COLO829 (cell line): ENCODE results near the gene ADAMTS4.
A peak's percentile ranks its signal among the peaks of the same experiment; 100 is the strongest.

Experiments
- DNase-seq: peaks from one replicate; pipeline ENCODE4 v3.0.0; 2012; ENCODE audit warnings: low spot score

ADAMTS4 gene

DNA sequence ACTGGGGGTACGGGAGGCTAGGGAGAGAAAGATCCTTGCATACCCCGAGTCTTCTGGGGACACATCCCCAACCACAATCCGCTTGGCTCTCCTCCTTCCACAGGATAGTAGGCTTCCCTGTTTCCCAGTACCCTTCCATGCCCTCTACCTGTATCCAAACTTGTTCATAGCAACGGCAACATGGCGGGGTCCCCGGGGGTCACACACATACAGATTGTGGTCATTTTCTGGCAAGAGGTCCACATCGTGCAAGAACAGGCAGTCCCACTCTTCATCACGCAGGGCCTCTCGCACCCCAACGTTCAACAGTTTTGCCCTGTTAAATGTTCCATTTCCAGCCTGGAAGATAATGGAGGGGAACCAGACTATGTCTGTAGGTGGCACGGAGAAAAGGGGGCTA is 25.1 kb downstream of the ADAMTS4 start:
- DNase-seq = no peak

DNA sequence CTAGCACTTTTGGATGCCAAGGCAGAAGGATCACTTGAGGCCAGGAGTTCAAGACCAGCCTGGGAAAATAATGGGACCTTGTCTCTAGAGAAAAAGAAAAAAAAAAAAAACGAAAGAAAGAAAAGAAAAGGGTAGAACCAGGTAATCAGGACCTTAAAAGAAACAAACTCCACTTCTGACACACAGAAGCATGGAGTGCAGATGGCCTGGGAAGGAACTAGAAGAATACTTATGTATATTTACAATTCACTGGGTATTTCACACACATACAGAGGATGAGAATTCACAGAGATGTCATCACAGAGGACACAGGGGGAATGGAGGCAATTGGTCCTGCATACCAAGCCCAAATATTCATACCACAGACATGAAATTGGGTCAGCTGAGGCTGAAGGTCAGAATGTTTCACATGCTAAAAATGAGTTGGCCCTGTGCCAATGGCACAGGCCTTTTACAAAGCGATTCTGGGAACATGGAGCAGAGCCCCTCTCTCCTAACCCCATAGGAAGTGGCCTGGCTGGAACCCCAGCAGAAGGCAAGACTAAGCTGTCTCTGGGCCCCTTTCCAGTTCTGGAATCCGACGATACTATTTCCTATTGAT is 26.0 kb downstream of the ADAMTS4 start:
- no peak for DNase-seq

DNA sequence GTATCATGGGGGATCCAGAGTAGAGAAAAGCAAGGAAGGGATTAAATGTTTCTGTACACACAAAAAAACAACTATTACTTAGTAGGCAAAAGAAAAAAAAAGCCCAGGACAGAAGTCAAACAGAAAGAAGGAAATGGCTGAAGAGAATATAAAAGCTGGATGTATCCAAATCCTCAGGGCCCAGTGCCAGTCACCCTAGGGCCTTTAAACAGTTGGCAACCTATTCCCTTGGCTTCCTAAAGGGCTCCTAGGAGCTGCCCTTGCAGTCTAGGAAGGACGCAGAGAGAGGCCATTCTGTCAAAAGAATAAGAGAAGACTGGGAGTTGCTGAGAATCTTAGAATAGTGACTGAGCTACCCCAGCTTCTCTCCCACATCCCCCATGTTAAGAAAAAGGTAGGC is 26.5 kb downstream of the ADAMTS4 start:
- DNase-seq = no peak

DNA sequence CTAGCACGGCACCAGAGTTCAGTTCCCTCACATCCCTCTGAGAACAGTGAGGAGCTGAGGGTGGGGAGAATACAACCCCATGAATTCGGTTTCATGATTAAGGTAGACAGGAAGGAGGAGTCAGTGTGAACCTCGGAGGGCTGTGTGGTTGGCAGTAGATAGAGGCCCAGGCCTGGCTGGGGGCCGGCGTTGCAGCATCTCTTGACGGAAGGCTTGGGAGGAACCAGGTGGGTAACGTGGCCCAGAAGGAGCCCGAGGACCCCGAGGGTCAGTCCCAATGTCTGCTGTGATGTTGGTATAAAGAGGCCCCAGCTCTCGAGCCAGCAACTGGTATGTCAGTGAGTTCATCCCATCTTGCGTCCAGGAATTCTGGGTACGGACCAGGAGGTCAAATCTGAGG is 27.2 kb downstream of the ADAMTS4 start:
- DNase-seq = no peak

DNA sequence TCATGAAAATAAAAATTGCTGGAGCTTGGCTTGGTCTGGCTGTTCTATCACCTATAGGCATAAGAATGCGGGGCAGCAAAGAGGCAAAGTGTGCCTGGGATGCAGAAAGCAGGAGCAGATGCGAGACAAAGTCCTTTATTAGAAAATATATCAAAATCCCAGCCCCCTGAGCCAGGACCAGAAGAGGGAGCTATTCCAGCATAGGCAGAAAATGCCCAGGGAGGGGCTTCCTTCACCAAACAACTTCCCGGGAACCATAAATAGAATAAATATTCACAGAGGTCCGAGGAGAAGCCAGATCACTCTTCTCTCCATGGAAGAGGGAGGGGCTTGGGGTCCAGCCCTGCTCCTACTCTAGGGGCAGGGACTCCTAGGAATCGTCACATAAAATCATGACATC is 27.7 kb downstream of the ADAMTS4 start:
- no peak for DNase-seq

DNA sequence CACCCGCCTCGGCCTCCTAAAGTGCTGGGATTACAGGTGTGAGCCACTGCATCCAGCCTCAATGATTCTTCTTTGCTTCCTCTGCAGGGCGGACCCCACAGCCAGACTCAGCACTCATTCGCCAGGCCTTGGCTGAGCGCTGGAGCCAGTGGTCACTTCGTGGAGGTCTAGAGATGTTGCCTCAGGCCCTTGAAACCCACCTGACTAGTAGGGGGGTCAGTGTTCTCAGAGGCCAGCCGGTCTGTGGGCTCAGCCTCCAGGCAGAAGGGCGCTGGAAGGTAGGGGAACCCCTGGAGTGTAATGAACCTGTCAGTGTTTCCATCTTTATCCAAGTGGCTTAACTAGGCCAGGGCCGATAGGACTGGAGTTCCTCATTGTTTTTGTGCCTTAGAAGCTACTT is 29.9 kb downstream of the ADAMTS4 start:
- no peak for DNase-seq

DNA sequence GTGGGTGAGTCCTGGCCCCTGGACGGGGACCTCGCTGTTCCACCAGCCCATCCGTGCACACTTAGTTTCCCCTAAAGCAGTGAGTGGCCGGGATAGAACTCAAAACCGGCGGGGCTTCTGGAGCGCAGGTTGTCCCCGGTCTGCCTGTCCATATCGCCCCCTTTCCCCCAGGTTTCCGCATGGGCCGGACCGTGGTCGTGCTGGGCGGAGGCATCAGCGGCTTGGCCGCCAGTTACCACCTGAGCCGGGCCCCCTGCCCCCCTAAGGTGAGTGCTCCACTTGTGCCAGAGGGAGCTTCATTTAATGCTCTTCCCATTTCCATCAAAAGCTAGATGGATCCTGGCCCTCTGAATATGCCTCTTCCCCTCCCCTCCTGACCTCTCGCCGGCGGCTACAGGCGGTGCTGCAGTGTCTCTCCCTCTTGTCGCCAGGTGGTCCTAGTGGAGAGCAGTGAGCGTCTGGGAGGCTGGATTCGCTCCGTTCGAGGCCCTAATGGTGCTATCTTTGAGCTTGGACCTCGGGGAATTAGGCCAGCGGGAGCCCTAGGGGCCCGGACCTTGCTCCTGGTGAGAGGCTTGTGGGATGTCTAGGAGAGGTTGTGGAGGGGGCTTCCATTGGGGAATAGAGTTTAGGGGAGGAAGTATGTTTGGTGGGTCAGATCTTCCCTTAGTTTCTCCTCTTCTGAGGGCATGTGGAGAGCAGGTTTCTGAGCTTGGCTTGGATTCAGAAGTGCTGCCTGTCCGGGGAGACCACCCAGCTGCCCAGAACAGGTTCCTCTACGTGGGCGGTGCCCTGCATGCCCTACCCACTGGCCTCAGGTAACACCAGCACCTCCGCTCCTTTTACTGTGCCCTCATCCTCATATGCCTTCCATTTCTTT is 31.9 kb downstream of the ADAMTS4 start:
- no peak for DNase-seq

DNA sequence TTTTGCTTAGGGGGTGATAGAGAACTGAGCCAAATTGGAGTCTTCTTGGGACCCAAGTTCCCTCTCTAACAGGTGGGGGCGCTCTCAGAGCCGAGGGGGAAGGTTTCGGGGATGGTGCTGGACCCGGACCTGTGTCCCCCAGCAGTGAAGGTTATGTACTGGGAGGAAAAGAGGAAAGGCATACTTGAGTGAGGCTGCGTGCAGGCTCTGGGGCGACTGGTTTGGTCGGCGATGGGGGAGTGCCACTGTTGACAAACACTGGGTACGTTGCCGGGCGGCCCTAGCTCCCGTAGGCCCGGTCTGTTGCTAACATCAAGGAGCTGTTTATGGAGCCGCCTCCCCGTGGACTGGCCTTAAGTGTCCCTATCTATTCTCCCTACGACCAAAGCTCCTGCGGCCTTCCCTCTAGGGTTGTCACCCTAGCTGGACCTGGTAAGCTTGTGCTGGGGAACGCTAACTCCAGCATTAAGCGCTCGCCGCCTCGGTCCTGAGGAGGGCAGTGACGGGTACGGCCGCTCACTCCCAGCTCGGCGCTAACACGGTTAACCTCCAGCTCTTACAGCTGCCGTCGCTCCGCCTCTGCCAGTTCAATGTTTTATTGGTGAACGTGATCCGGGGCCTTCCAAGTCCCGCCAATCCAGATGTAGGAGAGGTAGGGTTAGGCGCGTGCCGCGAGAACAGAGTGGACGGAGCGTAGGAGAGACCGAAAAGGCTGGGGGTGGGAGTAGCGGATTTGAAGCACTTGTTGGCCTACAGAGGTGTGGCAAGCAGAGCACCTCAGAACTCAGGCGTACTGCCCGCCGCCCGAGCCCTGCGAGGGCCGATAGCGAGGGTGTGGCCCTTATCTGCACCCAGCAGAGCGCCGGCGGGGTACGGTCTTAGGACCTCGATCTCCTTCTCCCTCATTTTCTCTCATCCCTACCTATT is 32.8 kb downstream of the ADAMTS4 start, which contains the start of gene PPOX:
Gene PPOX, plus strand, starts transcription at position 685 of the 927 bp plus-strand sequence. CDS start 422 bp downstream, outside the sequence.
- DNase-seq = peak; percentile 96

DNA sequence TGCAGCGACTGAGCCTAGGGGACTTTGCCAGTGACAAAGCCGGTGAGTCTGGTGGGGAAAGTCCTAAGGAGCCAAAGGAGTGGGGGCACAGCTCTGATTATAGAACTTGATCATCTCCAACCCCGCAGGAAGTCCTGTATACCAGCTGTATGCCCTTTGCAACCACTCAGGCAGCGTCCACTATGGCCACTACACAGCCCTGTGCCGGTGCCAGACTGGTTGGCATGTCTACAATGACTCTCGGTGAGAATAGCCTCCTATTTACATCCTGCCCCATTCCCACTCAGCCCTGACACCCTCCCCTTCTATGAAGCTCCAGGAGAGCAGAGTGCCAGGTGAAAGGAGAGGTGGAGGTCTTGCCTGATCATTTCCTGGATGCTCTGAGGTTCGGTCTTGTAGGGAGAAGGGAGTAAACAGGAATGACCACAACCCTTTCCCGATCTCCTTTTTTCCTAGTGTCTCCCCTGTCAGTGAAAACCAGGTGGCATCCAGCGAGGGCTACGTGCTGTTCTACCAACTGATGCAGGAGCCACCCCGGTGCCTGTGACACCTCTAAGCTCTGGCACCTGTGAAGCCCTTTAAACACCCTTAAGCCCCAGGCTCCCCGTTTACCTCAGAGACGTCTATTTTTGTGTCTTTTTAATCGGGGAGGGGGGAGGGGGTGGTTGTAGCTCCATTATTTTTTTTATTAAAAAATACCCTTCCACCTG is 33.8 kb downstream of the ADAMTS4 start:
- no peak for DNase-seq

DNA sequence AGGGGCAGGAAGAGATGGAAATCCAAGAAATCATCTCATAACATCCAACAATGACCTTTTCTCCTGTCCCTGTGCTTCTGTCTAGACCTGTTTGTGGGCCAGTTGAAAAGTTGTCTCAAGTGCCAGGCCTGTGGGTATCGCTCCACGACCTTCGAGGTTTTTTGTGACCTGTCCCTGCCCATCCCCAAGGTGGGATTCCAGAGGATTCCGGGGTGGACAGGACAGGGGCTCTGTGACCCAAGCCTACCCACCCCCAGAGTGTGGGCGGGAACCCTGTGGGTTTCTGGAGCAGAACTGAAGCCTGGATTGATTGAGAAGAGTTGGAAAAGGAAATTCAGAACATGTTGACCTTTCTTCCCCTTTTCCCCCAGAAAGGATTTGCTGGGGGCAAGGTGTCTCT is 35.1 kb downstream of the ADAMTS4 start:
- DNase-seq = no peak

DNA sequence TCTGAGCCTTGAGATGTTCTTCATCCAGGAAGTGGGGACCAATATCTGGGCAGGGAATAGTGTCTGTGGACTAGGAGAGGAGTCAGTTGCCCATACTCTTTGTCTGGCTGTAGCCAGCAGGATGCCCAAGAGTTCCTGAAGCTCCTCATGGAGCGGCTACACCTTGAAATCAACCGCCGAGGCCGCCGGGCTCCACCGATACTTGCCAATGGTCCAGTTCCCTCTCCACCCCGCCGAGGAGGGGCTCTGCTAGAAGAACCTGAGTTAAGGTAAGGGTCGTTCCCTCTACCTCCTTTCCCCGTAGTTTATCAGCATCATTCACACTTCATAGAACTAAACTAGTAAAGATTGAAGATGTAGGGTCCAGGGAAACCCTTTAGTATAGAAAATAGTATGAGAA is 36.0 kb downstream of the ADAMTS4 start:
- DNase-seq = no peak

DNA sequence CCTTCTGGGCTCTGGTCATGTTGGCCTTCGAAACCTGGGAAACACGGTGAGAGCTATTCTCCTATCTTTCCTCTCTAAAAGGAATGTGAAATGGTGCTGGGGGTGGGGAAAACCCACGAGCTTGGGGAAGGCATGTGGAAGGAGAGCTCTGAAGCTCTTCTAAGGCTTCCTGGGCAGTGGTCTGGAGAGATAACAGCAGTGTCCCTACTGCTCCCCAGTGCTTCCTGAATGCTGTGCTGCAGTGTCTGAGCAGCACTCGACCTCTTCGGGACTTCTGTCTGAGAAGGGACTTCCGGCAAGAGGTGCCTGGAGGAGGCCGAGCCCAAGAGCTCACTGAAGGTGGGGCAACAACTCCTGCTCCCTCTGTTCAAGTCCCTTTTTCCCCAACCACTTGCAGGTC is 36.8 kb downstream of the ADAMTS4 start:
- no peak for DNase-seq

DNA sequence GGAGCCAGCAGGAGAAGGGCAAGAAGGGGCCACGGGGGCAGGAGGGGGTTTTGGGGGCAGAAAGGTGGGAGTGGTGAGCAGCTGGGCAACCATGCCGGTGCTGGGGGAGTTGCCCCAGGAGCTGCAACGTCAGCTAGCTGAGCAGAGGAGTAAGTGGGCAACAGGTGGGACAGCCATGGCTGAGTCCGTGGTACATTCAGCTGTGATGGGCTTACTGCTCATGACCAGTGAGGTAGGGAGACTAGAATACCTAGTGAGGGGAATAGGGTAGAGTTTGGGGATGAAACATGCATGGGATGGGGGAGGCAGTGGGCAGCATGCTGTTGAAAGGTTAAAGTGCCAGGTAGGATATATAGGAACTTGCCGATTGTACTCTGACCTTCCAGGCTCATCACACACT is 37.2 kb downstream of the ADAMTS4 start:
- no peak for DNase-seq

DNA sequence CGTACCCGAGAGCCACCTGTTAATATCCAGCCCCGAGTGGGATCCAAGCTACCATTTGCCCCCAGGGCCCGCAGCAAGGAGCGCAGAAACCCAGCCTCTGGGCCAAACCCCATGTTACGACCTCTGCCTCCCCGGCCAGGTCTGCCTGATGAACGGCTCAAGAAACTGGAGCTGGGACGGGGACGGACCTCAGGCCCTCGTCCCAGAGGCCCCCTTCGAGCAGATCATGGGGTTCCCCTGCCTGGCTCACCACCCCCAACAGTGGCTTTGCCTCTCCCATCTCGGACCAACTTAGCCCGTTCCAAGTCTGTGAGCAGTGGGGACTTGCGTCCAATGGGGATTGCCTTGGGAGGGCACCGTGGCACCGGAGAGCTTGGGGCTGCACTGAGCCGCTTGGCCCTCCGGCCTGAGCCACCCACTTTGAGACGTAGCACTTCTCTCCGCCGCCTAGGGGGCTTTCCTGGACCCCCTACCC is 38.1 kb downstream of the ADAMTS4 start:
- no peak for DNase-seq

DNA sequence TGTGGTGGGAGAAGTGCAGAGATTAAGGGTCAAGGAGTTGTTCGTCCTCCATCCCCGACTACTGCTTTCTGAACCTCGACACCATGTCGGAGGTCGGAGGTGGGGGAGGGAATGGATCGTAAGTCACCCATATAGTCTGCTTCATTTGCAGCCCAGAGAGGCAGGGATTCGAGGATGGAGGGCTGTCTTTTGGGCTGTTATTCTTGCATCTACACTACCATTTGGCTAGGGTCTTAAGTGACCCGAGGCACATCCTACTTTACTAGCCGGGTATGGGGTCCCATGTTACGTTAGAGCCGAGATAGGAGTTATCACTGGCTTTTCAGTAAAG is 39.0 kb downstream of the ADAMTS4 start:
- no peak for DNase-seq

DNA sequence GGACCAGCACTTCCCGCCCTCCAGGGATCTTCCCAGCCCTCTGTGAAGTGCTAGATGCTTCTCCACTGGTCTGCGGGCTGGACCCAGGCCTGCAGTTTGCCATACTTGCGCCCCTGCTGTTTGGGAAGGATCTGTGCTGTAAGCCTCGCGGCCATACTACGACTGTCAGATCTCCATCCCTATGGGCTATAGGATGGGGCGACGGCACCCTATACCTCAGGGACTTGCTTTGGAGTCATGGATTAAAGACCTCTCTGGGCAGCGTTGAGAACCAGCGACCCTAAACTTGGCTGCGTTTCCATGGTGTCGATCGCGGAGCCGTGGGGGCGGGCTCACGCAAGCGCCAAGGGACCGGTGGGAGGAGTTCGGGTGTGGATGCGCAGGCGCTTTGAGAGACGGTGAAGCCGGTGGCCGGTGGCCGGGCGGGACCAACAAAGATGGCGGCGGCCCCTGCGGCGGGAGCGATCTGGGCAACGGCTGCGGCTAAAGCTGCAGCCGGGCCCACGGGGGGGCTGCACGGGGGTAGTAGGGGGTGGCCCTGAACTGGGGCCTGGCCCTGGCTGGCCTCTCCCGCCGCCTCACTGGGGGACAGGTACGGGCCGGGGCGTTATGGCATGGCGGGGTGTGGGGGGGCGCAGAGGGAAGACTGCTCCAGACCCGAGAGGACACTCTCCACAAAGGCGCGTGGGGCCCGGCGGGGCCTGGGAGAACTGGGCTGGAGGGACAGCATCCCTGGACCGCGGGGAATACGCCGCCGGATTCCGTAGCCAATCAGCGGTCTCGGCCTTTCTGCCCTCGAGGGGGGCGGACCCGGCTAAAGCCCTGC is 39.6 kb downstream of the ADAMTS4 start, which contains the start of gene USP21:
Gene USP21, plus strand, starts transcription at position 414 of the 826 bp plus-strand sequence. CDS start 1,141 bp downstream, outside the sequence.
- DNase-seq = peak; percentile 99

DNA sequence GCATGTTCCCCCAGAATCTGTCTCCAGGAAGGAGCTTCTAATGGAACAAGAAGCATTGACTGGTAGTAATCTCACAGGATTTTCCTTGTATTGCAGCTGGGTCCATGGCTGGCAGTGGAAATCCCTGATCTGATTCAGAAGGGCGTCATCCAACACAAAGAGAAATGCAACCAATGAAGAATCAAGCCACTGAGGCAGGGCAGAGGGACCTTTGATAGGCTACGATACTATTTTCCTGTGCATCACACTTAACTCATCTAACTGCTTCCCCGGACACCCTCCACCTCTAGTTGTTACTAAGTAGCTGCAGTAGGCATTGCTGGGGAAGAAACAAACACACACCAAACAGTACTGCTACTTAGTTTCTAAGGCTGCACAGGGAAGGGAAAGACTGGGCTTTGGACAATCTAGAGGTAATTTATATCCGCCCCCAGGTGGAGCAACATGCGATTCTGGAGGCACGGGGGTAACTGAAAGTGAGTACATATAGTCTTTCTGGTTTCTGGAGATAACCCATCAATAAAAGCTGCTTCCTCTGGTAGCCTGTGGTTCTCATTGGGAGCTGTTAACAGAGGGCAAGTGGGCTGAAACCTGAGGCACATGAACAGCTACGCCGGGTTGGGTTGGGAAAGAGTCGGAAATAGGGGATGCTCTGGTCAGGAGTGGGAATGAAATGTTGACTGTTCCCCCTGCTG is 40.4 kb downstream of the ADAMTS4 start:
- no peak for DNase-seq

DNA sequence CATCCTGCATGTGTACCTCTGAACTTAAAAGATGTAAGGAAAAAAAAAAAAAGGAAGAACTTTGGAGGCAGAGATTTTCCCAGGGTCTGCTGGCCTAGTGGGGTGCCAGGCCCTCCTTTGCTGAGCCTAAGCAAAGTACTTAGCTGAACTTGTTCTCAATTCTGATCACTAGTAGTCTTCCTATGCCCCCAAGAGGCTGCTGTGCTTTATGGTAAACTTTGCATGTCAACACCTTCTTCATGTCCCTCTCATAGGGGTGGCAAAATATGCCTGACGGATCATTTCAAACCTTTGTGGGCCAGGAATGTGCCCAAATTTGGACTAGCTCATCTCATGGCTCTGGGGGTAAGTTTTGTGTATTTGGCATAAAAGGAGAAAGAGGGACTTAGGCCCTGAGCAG is 41.0 kb downstream of the ADAMTS4 start:
- DNase-seq = no peak

DNA sequence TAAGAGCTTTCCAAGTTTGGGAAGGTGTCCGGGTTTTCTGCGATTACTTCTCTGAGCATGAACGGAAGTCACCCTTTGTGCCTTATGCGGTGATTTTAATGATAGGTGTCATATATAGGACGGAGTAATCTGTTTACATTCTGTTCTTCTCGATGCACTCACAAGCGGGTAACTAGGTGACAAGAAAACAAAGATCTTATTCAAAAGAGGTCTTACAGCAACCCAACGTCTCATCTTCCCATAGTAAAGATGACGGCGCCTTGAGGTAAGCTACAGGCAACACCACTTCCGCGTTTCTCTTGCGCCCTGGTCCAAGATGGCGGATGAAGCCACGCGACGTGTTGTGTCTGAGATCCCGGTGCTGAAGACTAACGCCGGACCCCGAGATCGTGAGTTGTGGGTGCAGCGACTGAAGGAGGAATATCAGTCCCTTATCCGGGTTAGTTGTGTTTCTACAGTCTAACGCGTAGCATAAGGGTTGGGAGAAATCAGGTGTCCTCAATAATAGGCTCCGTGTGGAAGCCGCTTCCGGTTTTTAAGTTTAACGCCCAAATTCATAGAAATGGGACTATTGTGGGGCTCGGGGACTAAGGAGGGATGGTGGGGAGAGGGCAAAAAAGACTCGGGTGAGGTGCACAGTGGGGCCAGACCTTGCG is 45.0 kb downstream of the ADAMTS4 start, which contains the start of gene UFC1:
Gene UFC1, plus strand, starts transcription at position 297 of the 656 bp plus-strand sequence. Its CDS starts 20 bp downstream, at position 317.
- DNase-seq = peak; percentile 96
